PC-9 (cell line): Measurements from ENCODE around the gene NAPSA. TPM values are rescaled to one million over a fixed set of nuclear protein-coding genes. Genes with fewer than 3 reads are reported as not detected.

ENCODE experiments used
- BruUV-seq: library from RNA; stranded (reverse); fragments of 400-500 nt; replicated peaks from 2 replicates; lab custom pipeline; 2021; lab: Mats Ljungman, UMichigan
- CTCF ChIA-PET: fragments of 300-600 bp; sonication (Branson Sonifier 250); formaldehyde crosslinking; loops from one replicate; lab custom pipeline; 2022; ENCODE audit warnings: antibody characterized with exemption; lab: Charles Lee
- POLR2A ChIA-PET: fragments of 300-600 bp; sonication (Branson Sonifier 250); formaldehyde crosslinking; loops from one replicate; lab custom pipeline; 2022; ENCODE audit warnings: antibody characterized with exemption; ENCODE audit not compliant: unreplicated experiment; lab: Charles Lee
- DNase-seq, 2 experiments: peaks; one replicate each; pipeline versions ENCODE4 v3.0.0 to v3.0.0-alpha.2; 2015 to 2022; ENCODE audit warnings: mixed read lengths in 1 of 2
- H2AFZ ChIP-seq: fragments of 200-600 bp; sonication (generic); 2 replicates; pipeline ENCODE4 v1.8.1; 2017; ENCODE audit warnings: antibody characterized with exemption
- H3F3A ChIP-seq: fragments of 200-600 bp; sonication (generic); 2 replicates; pipeline ENCODE4 v1.8.1; 2017; ENCODE audit warnings: antibody characterized with exemption, mild to moderate bottlenecking, low read depth; ENCODE audit not compliant: insufficient read depth
- H3K27ac ChIP-seq: fragments of 200-600 bp; sonication (generic); 2 replicates; pipeline ENCODE4 v1.6.1; 2016; ENCODE audit warnings: mixed run types
- H3K27me3 ChIP-seq: fragments of 200-600 bp; sonication (generic); 2 replicates; pipeline ENCODE4 v1.6.1; 2016; ENCODE audit warnings: low read depth, mixed run types; ENCODE audit not compliant: insufficient read depth
- H3K36me3 ChIP-seq: fragments of 200-600 bp; sonication (generic); 2 replicates; pipeline ENCODE4 v1.6.1; 2016; ENCODE audit warnings: low read depth, mixed run types
- H3K4me1 ChIP-seq: fragments of 200-600 bp; sonication (generic); replicated peaks from 2 replicates; pipeline ENCODE4 v1.6.1; 2016; ENCODE audit warnings: mixed run types; ENCODE audit not compliant: insufficient read depth
- H3K4me2 ChIP-seq: fragments of 200-600 bp; sonication (generic); 2 replicates; pipeline ENCODE4 v1.6.1; 2017; ENCODE audit warnings: mixed run types
- H3K4me3 ChIP-seq: fragments of 200-600 bp; sonication (generic); 2 replicates; pipeline ENCODE4 v1.6.1; 2016; ENCODE audit warnings: mixed run types
- H3K79me2 ChIP-seq: fragments of 200-600 bp; sonication (generic); 2 replicates; pipeline ENCODE4 v1.6.1; 2017; ENCODE audit warnings: low read depth, mixed run types
- H3K9me2 ChIP-seq: fragments of 200-600 bp; sonication (generic); 2 replicates; pipeline ENCODE4 v1.8.1; 2017; ENCODE audit warnings: mild to moderate bottlenecking; ENCODE audit not compliant: insufficient read depth
- H3K9me3 ChIP-seq: fragments of 200-600 bp; sonication (generic); 2 replicates; pipeline ENCODE4 v1.8.1; 2016; ENCODE audit warnings: low read depth; ENCODE audit not compliant: insufficient read depth
- H4K20me1 ChIP-seq: fragments of 200-600 bp; sonication (generic); 2 replicates; pipeline ENCODE4 v1.8.1; 2017; ENCODE audit not compliant: insufficient read depth
- CTCF ChIP-seq: fragments of 200-600 bp; sonication (generic); conservative IDR thresholded peaks from 2 replicates; pipeline ENCODE4 v1.6.1; 2017; ENCODE audit warnings: mixed run types, antibody characterized with exemption, mild to moderate bottlenecking, moderate library complexity
- EZH2 ChIP-seq: fragments of 200-600 bp; sonication (generic); IDR thresholded peaks from 2 replicates; pipeline ENCODE4 v1.8.0; 2017; ENCODE audit warnings: antibody characterized with exemption, low read depth
- intact Hi-C: fragments of 100-400 bp; cut with micrococcal nuclease; formaldehyde crosslinking; loops from one replicate; pipeline ENCODE4 v1.10.0; 2022; ENCODE audit not compliant: unreplicated experiment
- total RNA-seq: library from RNA; stranded (reverse); gene quantifications from 2 replicates; pipeline ENCODE4 v1.2.3, GENCODE V29; 2021

Gene NAPSA
- total RNA-seq, 1 experiment from 2014 or later = 1.7 TPM

GRCh38 chr19:50310759-50311465 is 54.5 kb downstream of the NAPSA start:
- Histone ChIP-seq H3K79me2 (no peaks in the 10 kb centered on the region), H3K4me3 (no peak overlapping the region), H3K36me3 (no peaks in the 10 kb centered on the region), H3K4me2 (no peak overlapping the region), H3K27me3 (no peaks in the 10 kb centered on the region), H3K4me1 (0 out of 2 replicates have a peak, but pooled peaks cover 3% of the 10 kb centered on the region), H3F3A (peaks cover 10% of the 10 kb centered on the region; the same call in 1 of the 2 replicates), H3K9me3 (no peaks in the 10 kb centered on the region), H4K20me1 (peaks cover 6% of the 10 kb centered on the region; the same call in 1 of the 2 replicates), H3K27ac (no peak overlapping the region), H3K9me2 (no peaks in the 10 kb centered on the region), H2AFZ (no peak overlapping the region)
- DNase-seq = no peak
- ChIA-PET POLR2A (no interaction called here), CTCF (interaction anchor here (0.9 kb wide), 1 partner anchor 108 kb away, joined by 5 read pairs; no protein-coding TSS in a partner anchor)
- BruUV-seq = no TSS peak
- TF ChIP-seq CTCF (no peak), EZH2 (no peak)
- intact Hi-C loops = no loop called here

DNA sequence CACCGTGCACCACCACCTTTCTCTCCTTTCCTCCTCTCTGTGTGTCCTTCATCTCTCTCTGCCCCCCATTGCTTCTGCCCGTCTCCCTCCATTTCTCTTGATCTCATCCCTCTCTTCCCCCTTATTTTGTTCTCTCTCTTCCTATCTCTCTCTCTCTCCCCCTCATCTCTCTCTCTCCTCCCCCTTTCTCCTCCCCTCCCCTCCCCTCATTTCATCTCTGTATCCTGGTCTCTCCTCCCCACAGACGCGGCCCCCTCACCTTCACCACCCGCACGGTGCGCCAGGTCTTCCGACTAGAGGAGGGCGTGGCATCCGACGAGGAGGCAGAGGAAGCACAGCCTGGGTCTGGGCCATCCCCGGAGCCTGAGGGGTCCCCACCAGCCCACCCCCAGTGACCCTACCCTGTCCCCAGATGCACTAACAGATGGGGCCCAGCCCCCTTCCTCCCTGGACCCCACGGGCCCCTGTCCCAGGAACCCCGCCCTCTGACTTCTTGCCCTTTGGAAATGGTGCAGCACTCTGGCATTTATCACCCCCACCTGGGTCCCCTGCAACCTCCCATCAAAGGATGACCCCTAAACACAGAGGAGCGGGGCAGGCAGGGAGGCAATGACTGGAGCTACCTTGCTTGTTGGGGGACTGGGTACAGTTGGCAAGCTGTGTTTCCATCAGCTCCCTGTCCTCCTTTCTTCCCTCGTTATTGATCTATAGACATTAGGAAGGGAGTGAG is 55.9 kb downstream of the NAPSA start:
- no peaks in the 10 kb centered on the region for H3K9me3 ChIP-seq
- no peak overlapping the region for H3K4me3 ChIP-seq
- CTCF ChIA-PET = no interaction called here
- POLR2A ChIA-PET = no interaction called here
- H3K9me2 ChIP-seq = no peaks in the 10 kb centered on the region
- H3K79me2 ChIP-seq = no peaks in the 10 kb centered on the region
- no peak overlapping the region for H3K4me2 ChIP-seq
- H2AFZ ChIP-seq = no peak overlapping the region
- peaks cover 10% of the 10 kb centered on the region; the same call in 1 of the 2 replicates for H3F3A ChIP-seq
- intact Hi-C loops = no loop called here
- DNase-seq = no peak
- no peaks in the 10 kb centered on the region for H3K36me3 ChIP-seq
- BruUV-seq = no TSS peak
- H3K27ac ChIP-seq = no peak overlapping the region
- TF ChIP-seq CTCF = no peak
- TF ChIP-seq EZH2 = no peak
- no peaks in the 10 kb centered on the region for H3K27me3 ChIP-seq
- peaks cover 6% of the 10 kb centered on the region; the same call in 1 of the 2 replicates for H4K20me1 ChIP-seq
- H3K4me1 ChIP-seq = 0 out of 2 replicates have a peak, but pooled peaks cover 3% of the 10 kb centered on the region

GRCh38 chr19:50308991-50309390 is 56.4 kb downstream of the NAPSA start:
- no peak overlapping the region for H3K27ac ChIP-seq
- H3F3A ChIP-seq = peaks cover 8% of the 10 kb centered on the region; the same call in 1 of the 2 replicates
- 0 out of 2 replicates have a peak, but pooled peaks cover 1% of the 10 kb centered on the region for H3K36me3 ChIP-seq
- no peaks in the 10 kb centered on the region for H3K27me3 ChIP-seq
- ChIA-PET POLR2A (no interaction called here), CTCF (no interaction called here)
- H3K4me3 ChIP-seq = no peak overlapping the region
- H2AFZ ChIP-seq = no peak overlapping the region
- H3K9me2 ChIP-seq = no peaks in the 10 kb centered on the region
- H4K20me1 ChIP-seq = peaks cover 6% of the 10 kb centered on the region; the same call in 1 of the 2 replicates
- no peaks in the 10 kb centered on the region for H3K9me3 ChIP-seq
- H3K4me2 ChIP-seq = no peak overlapping the region
- H3K4me1 ChIP-seq = no peaks in the 10 kb centered on the region
- BruUV-seq = no TSS peak
- no peaks in the 10 kb centered on the region for H3K79me2 ChIP-seq
- intact Hi-C loops = no loop called here
- DNase-seq = no peak
- TF ChIP-seq CTCF = no peak
- no peak for TF ChIP-seq EZH2

Other genes starting within 250 kb of the NAPSA start
- not detected in 2 replicates for gene IZUMO2, start 202.4 kb downstream of the NAPSA start, total RNA-seq
- 115 and 169 TPM in 2 replicates for gene MYH14, start 162.0 kb downstream of the NAPSA start, total RNA-seq
- 9.0 and 9.4 TPM in 2 replicates for gene KCNC3, start 36.3 kb downstream of the NAPSA start, total RNA-seq
- gene NR1H2, start 10.8 kb upstream of the NAPSA start, total RNA-seq = 77.5 and 81.7 TPM in 2 replicates
- 91.2 and 101 TPM in 2 replicates for gene POLD1, start 18.7 kb upstream of the NAPSA start, total RNA-seq
- gene SPIB, start 53.3 kb upstream of the NAPSA start, total RNA-seq = 0.83 TPM in 1 of 2 replicates, not detected in the other
- not detected in 2 replicates for gene MYBPC2, start 67.3 kb upstream of the NAPSA start, total RNA-seq
- gene EMC10, start 110.9 kb upstream of the NAPSA start, total RNA-seq = 118 and 121 TPM in 2 replicates
- gene GARIN5A, start 111.2 kb upstream of the NAPSA start, total RNA-seq = 3.7 and 7.3 TPM in 2 replicates
- gene JOSD2, start 145.6 kb upstream of the NAPSA start, total RNA-seq = 44.3 and 56.0 TPM in 2 replicates
- gene ASPDH, start 148.3 kb upstream of the NAPSA start, total RNA-seq = not detected in 2 replicates
- gene LRRC4B, start 202.8 kb upstream of the NAPSA start, total RNA-seq = not detected in 2 replicates